Stimulated activated CD8-positive, alpha-beta memory T cell treated with anti-CD3 and anti-CD28 coated beads, Interleukin-4, amount 100 ng/mL, for 48 hours (primary cell): Measurements from ENCODE around the gene GRHPR.

Experiments used
- DNase-seq: peaks from one replicate; pipeline ENCODE4 v3.0.0-alpha.2; 2020

The GRHPR gene

DNA sequence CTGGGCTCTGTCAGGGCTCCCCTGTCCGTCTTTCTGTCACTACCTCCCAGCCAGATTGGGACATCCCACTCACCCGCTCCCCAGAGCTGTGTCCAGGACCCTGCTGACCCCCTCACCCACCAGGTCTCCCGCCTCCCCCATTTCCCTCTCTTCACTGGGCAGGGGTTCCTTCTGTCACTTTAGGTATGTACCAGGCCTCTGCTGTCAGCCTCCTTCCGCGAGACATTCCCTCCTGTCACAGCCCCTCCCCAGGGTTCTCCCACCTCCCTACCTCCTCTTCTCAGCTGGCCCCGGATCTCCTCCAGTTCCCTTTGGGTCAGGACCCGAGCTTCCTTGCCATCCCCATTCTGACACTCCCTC is 63.7 kb downstream of the GRHPR start:
- no peak for DNase-seq
